Measurements from ENCODE around the gene NAA60. TPM values are rescaled to one million over a fixed set of nuclear protein-coding genes. Genes with fewer than 3 reads are reported as not detected.

Gene NAA60
- total and polyA plus RNA-seq, 9 of the 15 experiments (the other 6 are each of a cell fraction or from before 2014, with no cell fraction given): 2.1 to 49.4 (median 10.3) TPM

- TF ChIP-seq STAT5A (IDR thresholded peaks at IDR 0.05; ENCODE audit: borderline replicate concordance, low read length) (no peak), SMARCB1 (IDR thresholded peaks at IDR 0.05; ENCODE audit: insufficient read length, low read depth) (no peak), E2F4 (CRISPR knock-in tag; IDR thresholded peaks at IDR 0.05; ENCODE audit: low read depth) (no peak), MIER1 (IDR thresholded peaks at IDR 0.05; ENCODE audit: low read depth) (no peak), HDAC8 (tag; IDR thresholded peaks at IDR 0.05) (peak; percentile 69; the same call in 1 of the 2 replicates), MAX (CRISPR knock-in tag; IDR thresholded peaks at IDR 0.05) (peak; percentile 79), KAT2B (IDR thresholded peaks at IDR 0.05; ENCODE audit: low read depth, low read length) (no peak), TCF3 (CRISPR knock-in tag; IDR thresholded peaks at IDR 0.05) (no peak), E2F8 (IDR thresholded peaks at IDR 0.05; ENCODE audit: low read depth, partially characterized antibody) (peak; percentile 60), FOXJ2 (tag; IDR thresholded peaks at IDR 0.05) (no peak), ZNF384 (IDR thresholded peaks at IDR 0.05; ENCODE audit: low read depth, low read length) (no peak), RBBP5 (IDR thresholded peaks at IDR 0.05; ENCODE audit: borderline replicate concordance, insufficient read depth, low read length, poor library complexity, severe bottlenecking) (peak; percentile 77), SRF (CRISPR knock-in tag; IDR thresholded peaks at IDR 0.05) (no peak), PHF8 (IDR thresholded peaks at IDR 0.05; ENCODE audit: borderline replicate concordance, low read length) (peak; percentile 96), CBFB (CRISPR knock-in tag; IDR thresholded peaks at IDR 0.05) (no peak), SMARCC2 (IDR thresholded peaks at IDR 0.05; ENCODE audit: low read depth) (no peak), HDAC6 (IDR thresholded peaks at IDR 0.05; ENCODE audit: low read depth, low read length) (no peak), ZNF785 (CRISPR knock-in tag; IDR thresholded peaks at IDR 0.05) (peak; percentile 93), ZNF23 (CRISPR knock-in tag; IDR thresholded peaks at IDR 0.05) (no peak), ZNF175 (CRISPR knock-in tag; IDR thresholded peaks at IDR 0.05; ENCODE audit: low read depth) (no peak), CREB3 (tag; conservative IDR thresholded peaks at IDR 0.05; ENCODE audit: low read depth) (no peak), CREM (IDR thresholded peaks at IDR 0.05; ENCODE audit: low read depth) (peak; percentile 58), PCBP1 (IDR thresholded peaks at IDR 0.05; ENCODE audit: low read depth, low read length, poor library complexity, severe bottlenecking) (peak; percentile 56)
Observed at GRCh38 chr16:3457434-3458252, 14.2 kb downstream of the NAA60 start (continued).
